ENCODE data around the gene TANGO2. TPM values are rescaled to one million over a fixed set of nuclear protein-coding genes. Genes with fewer than 3 reads are reported as not detected.

The TANGO2 gene
- total RNA-seq, 1 donor, result 43.8 TPM

DNA sequence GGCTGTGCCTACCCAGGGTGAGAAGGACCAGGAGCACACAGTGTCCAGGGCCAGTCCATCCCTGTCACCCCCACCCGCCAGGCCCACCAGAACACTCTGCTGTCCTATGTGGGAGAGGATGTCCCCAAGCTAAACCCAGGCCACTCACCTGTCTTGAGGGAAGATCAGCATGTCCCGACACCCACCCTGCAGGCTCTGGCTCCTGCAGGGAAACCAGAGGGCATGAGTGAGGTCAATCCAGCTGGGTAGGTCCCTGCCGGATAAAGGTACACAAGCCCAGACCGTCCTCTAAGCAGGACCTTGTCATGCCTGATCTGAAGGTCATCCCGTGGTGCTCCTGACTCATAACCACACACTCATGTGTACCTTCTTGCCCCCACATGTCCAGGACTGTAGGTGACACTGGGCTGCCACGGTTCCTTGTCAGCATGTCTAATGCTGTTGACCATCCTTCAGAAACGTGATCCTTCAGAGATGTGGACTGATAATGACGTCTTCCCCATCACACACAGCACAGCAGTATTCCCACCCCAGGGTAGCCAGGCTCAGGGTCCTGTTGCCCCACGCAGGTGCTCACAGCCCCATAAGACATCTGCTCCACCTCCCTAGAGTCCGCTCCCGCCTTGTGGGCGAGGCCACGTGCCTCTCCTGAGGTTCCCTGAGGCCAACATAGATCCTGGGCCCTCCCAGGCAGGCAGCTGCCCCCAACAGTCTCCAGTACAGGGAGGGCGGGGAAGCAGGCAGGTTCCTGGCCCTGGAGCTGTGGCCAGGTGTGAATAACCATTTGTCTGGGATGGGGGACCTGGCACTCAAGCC is 10.4 kb upstream of the TANGO2 start:
- no peaks in the 10 kb centered on the region for H3K9me3 ChIP-seq (ENCODE audit: low read depth, low read length)
- H3K4me1 ChIP-seq (ENCODE audit: insufficient read depth, low read length), result no peaks in the 10 kb centered on the region
- TF ChIP-seq, protein P1, sequence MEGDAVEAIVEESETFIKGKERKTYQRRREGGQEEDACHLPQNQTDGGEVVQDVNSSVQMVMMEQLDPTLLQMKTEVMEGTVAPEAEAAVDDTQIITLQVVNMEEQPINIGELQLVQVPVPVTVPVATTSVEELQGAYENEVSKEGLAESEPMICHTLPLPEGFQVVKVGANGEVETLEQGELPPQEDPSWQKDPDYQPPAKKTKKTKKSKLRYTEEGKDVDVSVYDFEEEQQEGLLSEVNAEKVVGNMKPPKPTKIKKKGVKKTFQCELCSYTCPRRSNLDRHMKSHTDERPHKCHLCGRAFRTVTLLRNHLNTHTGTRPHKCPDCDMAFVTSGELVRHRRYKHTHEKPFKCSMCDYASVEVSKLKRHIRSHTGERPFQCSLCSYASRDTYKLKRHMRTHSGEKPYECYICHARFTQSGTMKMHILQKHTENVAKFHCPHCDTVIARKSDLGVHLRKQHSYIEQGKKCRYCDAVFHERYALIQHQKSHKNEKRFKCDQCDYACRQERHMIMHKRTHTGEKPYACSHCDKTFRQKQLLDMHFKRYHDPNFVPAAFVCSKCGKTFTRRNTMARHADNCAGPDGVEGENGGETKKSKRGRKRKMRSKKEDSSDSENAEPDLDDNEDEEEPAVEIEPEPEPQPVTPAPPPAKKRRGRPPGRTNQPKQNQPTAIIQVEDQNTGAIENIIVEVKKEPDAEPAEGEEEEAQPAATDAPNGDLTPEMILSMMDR (IDR thresholded peaks at IDR 0.05; ENCODE audit: extremely low read depth, low read depth, low read length), result no peak
- DNase-seq (ENCODE audit: insufficient read length, low spot score, missing footprints), result peak; percentile 83
- H4K20me1 ChIP-seq (ENCODE audit: insufficient read depth, low read length), result no peaks in the 10 kb centered on the region
- H2AFZ ChIP-seq (ENCODE audit: low read length), result no peak overlapping the region
- peaks cover 5% of the 10 kb centered on the region for H3K27me3 ChIP-seq (ENCODE audit: insufficient read depth, low read length)
- H3K4me2 ChIP-seq (ENCODE audit: insufficient read depth, low read length), result no peak overlapping the region
- H3K4me3 ChIP-seq (ENCODE audit: insufficient read depth, low read length), result no peak overlapping the region
- no peaks in the 10 kb centered on the region for H3K79me2 ChIP-seq (ENCODE audit: insufficient read depth, low read length)
- H3K36me3 ChIP-seq (ENCODE audit: insufficient read depth, low read length), result no peaks in the 10 kb centered on the region
- no peak overlapping the region for H3K27ac ChIP-seq (ENCODE audit: low read depth, low read length)

DNA sequence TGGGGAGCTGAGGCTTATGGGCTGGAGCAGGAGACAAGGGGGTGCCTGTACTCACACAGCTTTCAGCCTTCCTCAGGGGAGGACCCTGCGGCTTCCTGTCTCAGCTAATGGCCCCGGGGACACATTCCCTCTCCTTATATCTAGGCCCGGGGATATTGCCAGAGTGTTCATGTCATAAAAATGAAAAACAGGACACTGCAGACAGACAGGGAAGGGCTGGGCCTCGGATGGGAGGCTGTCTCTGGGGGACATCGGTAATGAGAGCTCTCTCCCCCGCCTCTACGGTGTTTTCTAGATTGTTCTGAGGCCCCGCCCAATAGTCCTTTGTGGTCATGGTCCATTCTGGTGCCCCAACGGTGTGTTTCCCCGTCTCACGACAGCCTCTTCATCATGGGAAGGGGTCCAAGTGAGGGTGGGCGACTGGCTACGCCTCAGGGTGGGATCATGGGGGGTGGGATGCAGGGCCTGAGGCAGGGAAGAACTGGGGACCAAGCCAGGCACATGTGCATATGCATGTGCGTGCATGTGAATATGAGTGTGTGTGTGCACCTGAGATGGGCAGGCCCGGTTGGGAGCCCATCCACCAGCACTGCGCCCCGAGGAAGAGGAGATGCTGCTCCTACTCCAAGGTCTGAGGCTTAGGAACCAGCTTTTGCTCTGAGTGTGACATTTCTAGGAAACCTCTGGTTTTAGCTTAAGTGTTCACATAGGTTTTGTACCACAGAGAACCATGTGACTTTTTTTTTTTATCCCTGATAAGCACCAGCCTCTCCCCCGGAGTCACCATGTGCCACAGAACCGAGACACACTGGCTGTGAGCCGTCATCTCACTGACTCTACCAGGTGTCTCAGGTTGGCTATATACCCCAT is 9.6 kb upstream of the TANGO2 start:
- Histone ChIP-seq H3K79me2 (ENCODE audit: insufficient read depth, low read length) (no peaks in the 10 kb centered on the region), H3K4me2 (ENCODE audit: insufficient read depth, low read length) (no peak overlapping the region), H2AFZ (ENCODE audit: low read length) (no peak overlapping the region), H3K27ac (ENCODE audit: low read depth, low read length) (no peak overlapping the region), H4K20me1 (ENCODE audit: insufficient read depth, low read length) (no peaks in the 10 kb centered on the region), H3K9me3 (ENCODE audit: low read depth, low read length) (no peaks in the 10 kb centered on the region), H3K27me3 (ENCODE audit: insufficient read depth, low read length) (peaks cover 7% of the 10 kb centered on the region), H3K4me1 (ENCODE audit: insufficient read depth, low read length) (no peaks in the 10 kb centered on the region), H3K4me3 (ENCODE audit: insufficient read depth, low read length) (no peak overlapping the region), H3K36me3 (ENCODE audit: insufficient read depth, low read length) (no peaks in the 10 kb centered on the region)
- TF ChIP-seq, protein P1 (IDR thresholded peaks at IDR 0.05; ENCODE audit: extremely low read depth, low read depth, low read length), result no peak
- DNase-seq (ENCODE audit: insufficient read length, low spot score, missing footprints), result peak; percentile 70

DNA sequence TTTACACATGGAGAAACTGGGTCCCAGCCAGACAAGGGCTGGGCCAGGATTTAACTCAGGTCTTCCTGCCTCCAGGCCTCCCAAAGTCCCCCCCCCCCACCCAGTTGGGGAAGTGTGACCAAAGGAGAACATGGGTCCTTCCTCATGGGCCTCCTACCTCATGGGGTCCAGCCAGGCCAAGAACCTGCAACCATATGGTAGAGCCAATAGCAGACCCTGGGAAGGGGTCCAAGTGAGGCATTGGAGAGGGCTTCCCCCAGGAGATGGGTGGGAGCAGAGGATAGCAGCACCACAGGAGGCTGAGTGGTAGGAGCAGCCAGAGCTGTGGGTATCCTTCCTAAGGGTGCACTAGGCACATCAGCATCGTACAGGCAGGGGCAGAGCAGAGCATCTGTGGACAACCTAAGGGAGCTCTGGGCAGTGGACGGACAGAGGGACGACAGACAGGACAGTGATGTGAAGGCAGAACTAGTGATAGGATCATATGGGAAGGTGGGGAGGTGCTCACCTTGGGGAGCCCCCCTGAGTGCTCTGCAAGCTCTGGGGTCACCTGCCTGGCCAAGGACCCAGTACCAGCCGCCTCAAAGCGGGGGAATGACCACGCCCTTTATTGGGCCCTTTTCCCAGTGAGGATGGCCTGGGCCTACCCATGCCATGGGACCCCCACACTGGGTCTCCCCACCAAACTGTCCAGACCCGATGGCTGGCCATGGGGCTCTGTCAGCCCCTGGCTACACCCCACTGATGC is 8.7 kb upstream of the TANGO2 start:
- peaks cover 9% of the 10 kb centered on the region for H3K27me3 ChIP-seq (ENCODE audit: insufficient read depth, low read length)
- DNase-seq (ENCODE audit: insufficient read length, low spot score, missing footprints), result peak; percentile 69
- no peaks in the 10 kb centered on the region for H3K79me2 ChIP-seq (ENCODE audit: insufficient read depth, low read length)
- H3K9me3 ChIP-seq (ENCODE audit: low read depth, low read length), result no peaks in the 10 kb centered on the region
- no peak overlapping the region for H3K27ac ChIP-seq (ENCODE audit: low read depth, low read length)
- no peaks in the 10 kb centered on the region for H4K20me1 ChIP-seq (ENCODE audit: insufficient read depth, low read length)
- no peak overlapping the region for H3K4me2 ChIP-seq (ENCODE audit: insufficient read depth, low read length)
- H3K4me3 ChIP-seq (ENCODE audit: insufficient read depth, low read length), result no peak overlapping the region
- H2AFZ ChIP-seq (ENCODE audit: low read length), result no peak overlapping the region
- H3K4me1 ChIP-seq (ENCODE audit: insufficient read depth, low read length), result peaks cover 2% of the 10 kb centered on the region
- no peaks in the 10 kb centered on the region for H3K36me3 ChIP-seq (ENCODE audit: insufficient read depth, low read length)
- TF ChIP-seq, protein P1 (IDR thresholded peaks at IDR 0.05; ENCODE audit: extremely low read depth, low read depth, low read length), result no peak

All from osteoblast (primary cell).